Measurements from ENCODE around the gene USO1.
"Not testable (repeated sequence)": the region's sequence is repeated elsewhere in the genome, so short reads cannot be mapped to it uniquely, and the experiment has no call there.

The USO1 gene

DNA sequence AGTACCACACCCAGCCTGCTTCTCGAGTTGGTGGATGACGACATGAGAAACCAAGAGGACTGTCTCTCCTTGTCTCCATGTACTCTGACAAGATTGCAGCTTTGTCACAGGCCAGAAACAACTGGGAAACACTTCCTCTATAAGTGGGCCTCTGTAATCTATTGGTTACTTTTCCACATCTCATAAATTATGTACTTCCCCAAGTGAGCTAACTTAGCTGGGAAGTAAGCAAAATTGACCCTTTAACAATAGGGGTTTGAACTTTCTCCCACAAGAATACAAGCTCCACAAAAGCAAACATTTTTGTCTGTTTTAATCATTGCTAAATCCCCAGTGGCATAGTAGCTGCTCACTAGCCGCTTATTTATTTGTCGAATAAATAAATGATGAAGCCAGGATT lies 14.1 kb upstream of the USO1 start:
- POLR2A ChIA-PET = interaction anchor here (1.1 to 1.6 kb wide), 2 partner anchors 14 to 16 kb away, joined by 3 to 9 read pairs; partner anchors contain the start of gene USO1
- TF ChIP-seq CTCF (IDR thresholded peaks at IDR 0.05; ENCODE audit: control extremely low read depth, extremely low read depth, low read depth, missing control alignments) = no peak
- CTCF ChIA-PET = interaction anchor here (0.7 to 9.5 kb wide), 8 partner anchors 8 to 80 kb away, joined by 3 to 101 read pairs (median 6); partner anchors contain the start of genes CDKL2, G3BP2 and USO1
- DNase-seq (ENCODE audit: extremely low spot score) = no peak

GRCh38 chr4:75714011-75714410 lies 10.4 kb upstream of the USO1 start:
- ChIA-PET POLR2A (no interaction called here), CTCF (interaction anchor here (1.0 to 9.5 kb wide), 3 partner anchors 9 to 65 kb away, joined by 3 to 101 read pairs (median 69); partner anchors contain the start of gene USO1)
- no peak for TF ChIP-seq CTCF (IDR thresholded peaks at IDR 0.05; ENCODE audit: control extremely low read depth, extremely low read depth, low read depth, missing control alignments)
- no peak for DNase-seq (ENCODE audit: extremely low spot score)

DNA sequence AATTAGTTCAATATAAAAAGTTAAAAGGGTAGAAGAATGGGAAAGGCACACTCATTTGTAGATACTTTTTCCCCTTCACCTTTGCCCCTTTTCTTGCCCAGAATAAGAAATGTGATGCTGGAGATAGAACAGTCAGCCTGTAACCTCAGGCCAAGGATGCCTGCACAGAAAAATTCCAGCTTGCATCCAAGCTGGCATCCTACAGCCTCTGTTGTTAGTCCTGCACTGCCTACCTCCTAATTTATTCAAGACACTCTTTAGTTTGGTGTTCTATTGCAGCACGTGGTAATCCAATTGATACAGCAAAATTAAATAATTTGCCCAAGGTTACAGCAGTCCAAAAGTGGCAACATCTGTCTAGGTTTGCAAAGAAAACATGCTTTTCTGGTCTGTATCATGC lies 9.7 kb upstream of the USO1 start:
- ChIA-PET CTCF (interaction anchor here (0.9 to 9.5 kb wide), 4 partner anchors 8 to 66 kb away, joined by 3 to 101 read pairs (median 36); partner anchors contain the start of gene USO1), POLR2A (no interaction called here)
- TF ChIP-seq CTCF (IDR thresholded peaks at IDR 0.05; ENCODE audit: control extremely low read depth, extremely low read depth, low read depth, missing control alignments) = no peak
- no peak for DNase-seq (ENCODE audit: extremely low spot score)

DNA sequence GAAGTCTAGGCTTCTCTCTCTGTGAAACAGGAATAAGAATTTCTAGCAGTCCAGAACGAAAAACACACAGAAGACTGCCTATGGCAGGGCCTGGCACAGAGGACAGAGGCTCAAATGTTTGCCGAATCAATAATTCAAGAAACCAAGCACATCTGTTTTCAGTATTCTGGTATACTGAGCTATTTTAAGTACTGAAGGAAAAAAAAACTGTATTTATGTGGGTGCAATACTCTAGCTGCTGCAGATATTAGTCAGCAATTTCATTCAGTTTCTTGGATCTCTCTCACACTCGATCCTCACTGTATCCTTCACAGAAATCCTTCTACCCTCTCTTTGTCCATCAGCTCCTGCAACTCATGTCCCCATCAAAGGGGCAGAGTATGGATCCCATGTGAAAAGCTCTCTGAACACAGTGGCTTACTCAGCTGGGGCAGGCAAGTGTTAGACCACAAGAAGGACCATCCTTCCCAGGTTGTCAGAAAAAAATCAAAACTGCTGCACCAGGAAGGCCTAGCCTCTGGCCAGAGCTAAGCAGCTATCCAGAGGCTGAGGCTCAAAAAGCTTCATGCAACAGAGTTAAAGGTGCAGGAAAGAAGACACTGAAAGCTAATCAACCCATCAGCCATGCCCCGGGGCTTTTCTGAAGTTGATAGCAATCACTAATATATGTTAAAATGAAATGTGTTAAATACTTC lies 9.1 kb upstream of the USO1 start:
- TF ChIP-seq CTCF (IDR thresholded peaks at IDR 0.05; ENCODE audit: control extremely low read depth, extremely low read depth, low read depth, missing control alignments) = no peak
- ChIA-PET CTCF (interaction anchor here (0.9 to 9.5 kb wide), 4 partner anchors 8 to 47 kb away, joined by 3 to 101 read pairs (median 36); partner anchors contain the start of gene USO1), POLR2A (interaction anchor here (1.7 kb wide), 1 partner anchor 9 kb away, joined by 9 read pairs; the partner anchor contains the start of gene USO1)
- DNase-seq (ENCODE audit: extremely low spot score) = no peak

- ChIA-PET CTCF (interaction anchor here (0.9 to 9.5 kb wide), 4 partner anchors 7 to 61 kb away, joined by 3 to 101 read pairs (median 36); partner anchors contain the start of gene USO1), POLR2A (interaction anchor here (1.7 kb wide), 1 partner anchor 8 kb away, joined by 9 read pairs; the partner anchor contains the start of gene USO1)
- DNase-seq (ENCODE audit: extremely low spot score) = not testable (repeated sequence)
Observed at GRCh38 chr4:75716054-75716453, 8.3 kb upstream of the USO1 start.

DNA sequence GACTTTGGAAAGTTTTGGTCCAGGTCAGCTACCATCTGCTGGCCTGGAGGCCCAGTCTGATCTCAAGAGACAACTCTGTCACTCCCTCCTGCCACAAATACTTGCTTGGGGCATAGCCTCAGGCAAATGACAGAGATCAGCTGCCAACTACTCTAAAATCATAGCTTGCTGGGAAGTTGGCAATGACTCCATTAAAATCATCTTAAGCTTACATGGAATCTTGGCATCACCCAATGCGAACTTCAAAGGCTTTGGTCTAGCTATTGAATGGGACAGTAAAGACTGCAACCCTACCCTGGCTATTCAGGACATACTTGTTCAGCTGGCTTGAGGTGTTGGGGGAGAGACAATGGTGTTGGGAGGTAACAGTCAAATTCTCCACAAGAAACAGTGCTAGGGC lies 7.0 kb upstream of the USO1 start:
- ChIA-PET POLR2A (no interaction called here), CTCF (interaction anchor here (0.6 to 2.2 kb wide), 8 partner anchors 9 to 803 kb away, joined by 3 to 9 read pairs (median 4); no protein-coding TSS in a partner anchor)
- no peak for DNase-seq (ENCODE audit: extremely low spot score)
- no peak for TF ChIP-seq CTCF (IDR thresholded peaks at IDR 0.05; ENCODE audit: control extremely low read depth, extremely low read depth, low read depth, missing control alignments)

- TF ChIP-seq CTCF (IDR thresholded peaks at IDR 0.05; ENCODE audit: control extremely low read depth, extremely low read depth, low read depth, missing control alignments) = no peak
- POLR2A ChIA-PET = no interaction called here
- DNase-seq (ENCODE audit: extremely low spot score) = no peak
- CTCF ChIA-PET = interaction anchor here (1.4 to 2.2 kb wide), 2 partner anchors 9 to 12 kb away, joined by 7 to 9 read pairs; no protein-coding TSS in a partner anchor
Observed at GRCh38 chr4:75718529-75718928, 5.8 kb upstream of the USO1 start.

Measured in GM10248 (cell line).